ENCODE results near the gene SPDEF.
A peak's percentile ranks its signal among the peaks of the same experiment; 100 is the strongest.

The SPDEF gene

GRCh38 chr6:34526992-34527728 is 29.0 kb downstream of the SPDEF start:
- Mint-ChIP-seq H3K27ac (no peak overlapping the region), H3K4me3 (no peak overlapping the region), H3K4me1 (ENCODE audit: low read depth) (no peaks in the 10 kb centered on the region), H3K27me3 (peaks cover 25% of the 10 kb centered on the region), H3K36me3 (ENCODE audit: low read depth) (no peaks in the 10 kb centered on the region), H3K9me3 (no peaks in the 10 kb centered on the region)
- intact Hi-C loops (cut with micrococcal nuclease): loop anchor here (1.0 kb wide), 1 partner anchor 82 kb away; no protein-coding TSS in a partner anchor

GRCh38 chr6:34526241-34526972 is 29.7 kb downstream of the SPDEF start:
- intact Hi-C loops (cut with micrococcal nuclease): no loop called here
- no peak overlapping the region for H3K4me3 Mint-ChIP-seq

GRCh38 chr6:34525431-34526175 is 30.5 kb downstream of the SPDEF start:
- no peak overlapping the region for H3K4me3 Mint-ChIP-seq
- H3K4me1 Mint-ChIP-seq (ENCODE audit: low read depth): no peaks in the 10 kb centered on the region
- peaks cover 27% of the 10 kb centered on the region for H3K27me3 Mint-ChIP-seq
- H3K36me3 Mint-ChIP-seq (ENCODE audit: low read depth): no peaks in the 10 kb centered on the region
- peak overlapping the region; percentile 1 for H3K27ac Mint-ChIP-seq
- intact Hi-C loops (cut with micrococcal nuclease): no loop called here
- no peaks in the 10 kb centered on the region for H3K9me3 Mint-ChIP-seq

More at GRCh38 chr6:34526241-34526972, 29.7 kb downstream of the SPDEF start:
- H3K9me3 Mint-ChIP-seq: no peaks in the 10 kb centered on the region
- no peaks in the 10 kb centered on the region for H3K36me3 Mint-ChIP-seq (ENCODE audit: low read depth)
- peak overlapping the region; percentile 1 for H3K27ac Mint-ChIP-seq
- H3K4me1 Mint-ChIP-seq (ENCODE audit: low read depth): no peaks in the 10 kb centered on the region
- H3K27me3 Mint-ChIP-seq: peaks cover 27% of the 10 kb centered on the region

- no peaks in the 10 kb centered on the region for H3K9me3 Mint-ChIP-seq
- H3K36me3 Mint-ChIP-seq (ENCODE audit: low read depth): no peaks in the 10 kb centered on the region
- H3K27ac Mint-ChIP-seq: no peak overlapping the region
Measured at GRCh38 chr6:34524971-34525370, 31.2 kb downstream of the SPDEF start.

GRCh38 chr6:34524499-34524898 is 31.6 kb downstream of the SPDEF start:
- no peak overlapping the region for H3K27ac Mint-ChIP-seq
- no peaks in the 10 kb centered on the region for H3K4me1 Mint-ChIP-seq (ENCODE audit: low read depth)
- H3K4me3 Mint-ChIP-seq: no peak overlapping the region
- no peaks in the 10 kb centered on the region for H3K9me3 Mint-ChIP-seq
- intact Hi-C loops (cut with micrococcal nuclease): no loop called here
- H3K27me3 Mint-ChIP-seq: peaks cover 18% of the 10 kb centered on the region
- no peaks in the 10 kb centered on the region for H3K36me3 Mint-ChIP-seq (ENCODE audit: low read depth)

More at GRCh38 chr6:34524971-34525370, 31.2 kb downstream of the SPDEF start:
- Mint-ChIP-seq H3K27me3 (peaks cover 22% of the 10 kb centered on the region), H3K4me1 (ENCODE audit: low read depth) (no peaks in the 10 kb centered on the region), H3K4me3 (no peak overlapping the region)
- intact Hi-C loops (cut with micrococcal nuclease): no loop called here

- no peaks in the 10 kb centered on the region for H3K4me1 Mint-ChIP-seq (ENCODE audit: low read depth)
- no peak overlapping the region for H3K27ac Mint-ChIP-seq
- no peaks in the 10 kb centered on the region for H3K9me3 Mint-ChIP-seq
- H3K36me3 Mint-ChIP-seq (ENCODE audit: low read depth): no peaks in the 10 kb centered on the region
- H3K27me3 Mint-ChIP-seq: peaks cover 11% of the 10 kb centered on the region
- intact Hi-C loops (cut with micrococcal nuclease): no loop called here
- no peak overlapping the region for H3K4me3 Mint-ChIP-seq
Measured at GRCh38 chr6:34523441-34524206, 32.5 kb downstream of the SPDEF start.

GRCh38 chr6:34522761-34523160 is 33.4 kb downstream of the SPDEF start:
- H3K27me3 Mint-ChIP-seq: peaks cover 6% of the 10 kb centered on the region
- no peaks in the 10 kb centered on the region for H3K36me3 Mint-ChIP-seq (ENCODE audit: low read depth)
- no peak overlapping the region for H3K4me3 Mint-ChIP-seq
- intact Hi-C loops (cut with micrococcal nuclease): no loop called here
- H3K9me3 Mint-ChIP-seq: no peaks in the 10 kb centered on the region
- no peaks in the 10 kb centered on the region for H3K4me1 Mint-ChIP-seq (ENCODE audit: low read depth)
- H3K27ac Mint-ChIP-seq: no peak overlapping the region

- peaks cover 4% of the 10 kb centered on the region for H3K27me3 Mint-ChIP-seq
- no peaks in the 10 kb centered on the region for H3K9me3 Mint-ChIP-seq
- H3K27ac Mint-ChIP-seq: no peak overlapping the region
- no peaks in the 10 kb centered on the region for H3K36me3 Mint-ChIP-seq (ENCODE audit: low read depth)
- no peak overlapping the region for H3K4me3 Mint-ChIP-seq
- intact Hi-C loops (cut with micrococcal nuclease): no loop called here
- H3K4me1 Mint-ChIP-seq (ENCODE audit: low read depth): no peaks in the 10 kb centered on the region
Measured at GRCh38 chr6:34521463-34522285, 34.5 kb downstream of the SPDEF start.

- Mint-ChIP-seq H3K27me3 (peaks cover 4% of the 10 kb centered on the region), H3K4me1 (ENCODE audit: low read depth) (no peaks in the 10 kb centered on the region), H3K9me3 (no peaks in the 10 kb centered on the region), H3K27ac (no peak overlapping the region), H3K4me3 (no peak overlapping the region), H3K36me3 (ENCODE audit: low read depth) (no peaks in the 10 kb centered on the region)
- intact Hi-C loops (cut with micrococcal nuclease): no loop called here
Measured at GRCh38 chr6:34520645-34521462, 35.3 kb downstream of the SPDEF start.

- Mint-ChIP-seq H3K9me3 (no peaks in the 10 kb centered on the region), H3K36me3 (ENCODE audit: low read depth) (no peaks in the 10 kb centered on the region), H3K27ac (no peak overlapping the region), H3K4me3 (no peak overlapping the region), H3K4me1 (ENCODE audit: low read depth) (no peaks in the 10 kb centered on the region), H3K27me3 (peaks cover 8% of the 10 kb centered on the region)
- intact Hi-C loops (cut with micrococcal nuclease): no loop called here
Measured at GRCh38 chr6:34519971-34520644, 36.0 kb downstream of the SPDEF start.

- intact Hi-C loops (cut with micrococcal nuclease): no loop called here
- H3K4me3 Mint-ChIP-seq: no peak overlapping the region
- no peaks in the 10 kb centered on the region for H3K9me3 Mint-ChIP-seq
- no peaks in the 10 kb centered on the region for H3K36me3 Mint-ChIP-seq (ENCODE audit: low read depth)
- peaks cover 19% of the 10 kb centered on the region for H3K27me3 Mint-ChIP-seq
- no peaks in the 10 kb centered on the region for H3K4me1 Mint-ChIP-seq (ENCODE audit: low read depth)
- no peak overlapping the region for H3K27ac Mint-ChIP-seq
Measured at GRCh38 chr6:34518669-34519365, 37.3 kb downstream of the SPDEF start.
